Suprapubic skin (tissue), 4 donors: ENCODE results near the gene TRAPPC2B. TPM values are rescaled to one million over a fixed set of nuclear protein-coding genes. Genes with fewer than 3 reads are reported as not detected.

Experiments
- DNase-seq, 2 donors: peaks; one replicate each; pipeline ENCODE4 v3.0.0-alpha.2; 2019; ENCODE audit warnings: low spot score in 2 of 2
- H3K27ac ChIP-seq: fragments of 200-600 bp; sonication (generic); one replicate; pipeline ENCODE4 v1.5.1; 2019
- H3K27me3 ChIP-seq: fragments of 200-600 bp; sonication (generic); one replicate; pipeline ENCODE4 v1.5.1; 2019
- H3K36me3 ChIP-seq: fragments of 200-600 bp; sonication (generic); one replicate; pipeline ENCODE4 v1.5.1; 2019
- H3K4me1 ChIP-seq: fragments of 200-600 bp; sonication (generic); one replicate; pipeline ENCODE4 v1.5.1; 2019
- H3K4me3 ChIP-seq: fragments of 200-600 bp; sonication (generic); one replicate; pipeline ENCODE4 v1.5.1; 2019; ENCODE audit warnings: mild to moderate bottlenecking
- H3K9me3 ChIP-seq: fragments of 200-600 bp; sonication (generic); one replicate; pipeline ENCODE4 v1.5.1; 2019
- CTCF ChIP-seq, 2 donors: fragments of 200-600 bp in 1 of 2; fragments of 450-650 bp in 1 of 2; sonication (generic) in 1 of 2; IDR thresholded peaks; one replicate each; pipeline ENCODE4 v1.5.1; 2016 to 2019; ENCODE audit warnings: antibody characterized with exemption in 2 of 2, mild to moderate bottlenecking in 1 of 2, moderate library complexity in 1 of 2
- EP300 ChIP-seq: sonication (generic); formaldehyde crosslinking; IDR thresholded peaks from one replicate; pipeline ENCODE4 v1.6.1; 2017; ENCODE audit warnings: antibody characterized with exemption
- POLR2A ChIP-seq, 2 donors: fragments of 450-650 bp; IDR thresholded peaks; one replicate each; pipeline ENCODE4 v1.6.1; 2017; ENCODE audit warnings: antibody characterized with exemption in 2 of 2, mild to moderate bottlenecking in 2 of 2, moderate library complexity in 2 of 2
- POLR2AphosphoS5 ChIP-seq, 3 donors: sonication (generic); formaldehyde crosslinking; IDR thresholded peaks; one replicate each; pipeline ENCODE4 v1.6.1; 2017; ENCODE audit warnings: antibody characterized with exemption in 3 of 3
- WGBS: methylation state at CpG from one replicate; pipeline ENCODE4 v1.1.5; 2018; 5-methylcytosine and 5-hydroxymethylcytosine counted together
- total RNA-seq, 4 donors: library from RNA; depleted of rRNA; stranded (reverse); fragments of >200 nt; gene quantifications; one replicate each; pipeline ENCODE4 v1.1.0, GENCODE V29; 2016

TRAPPC2B gene
- total RNA-seq, 4 donors from 2014 or later: 16.5 to 20.7 (median 19.9) TPM

DNA sequence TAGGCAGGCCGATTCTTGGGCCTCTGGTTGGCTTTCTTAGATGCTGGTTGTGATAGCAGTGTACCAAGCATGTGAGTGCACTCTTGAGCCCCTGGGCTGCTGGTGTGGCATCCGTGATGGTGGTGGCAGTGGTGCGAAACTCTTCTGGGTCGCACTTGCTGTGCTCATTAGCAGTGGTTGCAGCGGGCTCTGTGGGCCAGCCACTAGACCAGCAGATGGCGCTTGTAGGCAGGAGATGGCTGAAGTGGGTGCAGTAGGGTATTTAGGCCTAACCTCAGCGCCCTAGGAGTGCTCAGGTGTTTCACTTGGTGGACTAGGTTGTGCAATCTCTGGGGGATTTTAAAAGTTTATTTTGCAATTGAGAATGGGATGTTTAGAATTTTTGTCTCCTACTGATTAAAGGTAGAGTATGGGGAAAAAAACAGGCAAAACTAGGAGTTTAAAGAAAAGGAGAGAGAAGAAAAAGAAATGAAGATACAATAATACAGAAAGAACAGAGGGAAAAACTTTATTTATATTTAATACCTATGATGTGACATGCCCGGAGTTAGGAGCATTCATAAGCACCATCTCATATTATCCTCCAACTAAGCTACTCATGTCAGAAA lies 43.3 kb downstream of the TRAPPC2B start:
- H3K4me1 ChIP-seq: peaks cover 7% of the 10 kb centered on the region
- no peaks in the 10 kb centered on the region for H3K9me3 ChIP-seq
- H3K27me3 ChIP-seq: no peaks in the 10 kb centered on the region
- 17% methylated on average over 4 of the region's 8 CpGs for WGBS
- DNase-seq: no peak
- H3K4me3 ChIP-seq: no peak overlapping the region
- no peaks in the 10 kb centered on the region for H3K36me3 ChIP-seq
- TF ChIP-seq CTCF (IDR thresholded peaks at IDR 0.05) (peak; percentile 36 to 59), POLR2A (IDR thresholded peaks at IDR 0.05) (no peak)
- no peak overlapping the region for H3K27ac ChIP-seq

GRCh38 chr19:57410877-57411671 lies 47.7 kb downstream of the TRAPPC2B start, which contains the start of gene ZNF17:
Gene ZNF17, plus strand, starts transcription at chr19:57411161. Its CDS starts 2,455 bp downstream, at chr19:57413616.
- Histone ChIP-seq H3K27me3 (no peaks in the 10 kb centered on the region), H3K27ac (peak within 1 kb of the TSS; percentile 69), H3K4me3 (peak within 1 kb of the TSS; percentile 94), H3K36me3 (peaks cover 23% of the 10 kb centered on the region), H3K4me1 (peaks cover 17% of the 10 kb centered on the region), H3K9me3 (no peaks in the 10 kb centered on the region)
- under 1% methylated on average over 37 of the region's 55 CpGs for WGBS
- TF ChIP-seq POLR2AphosphoS5 (IDR thresholded peaks at IDR 0.05): no peak
- TF ChIP-seq POLR2A (IDR thresholded peaks at IDR 0.05): no peak
- TF ChIP-seq CTCF (IDR thresholded peaks at IDR 0.05): no peak
- no peak for TF ChIP-seq EP300
- peak; percentile 95 to 97 for DNase-seq

Other genes with a start within 250 kb of the TRAPPC2B start
- gene USP29, start 243.6 kb upstream of the TRAPPC2B start, total RNA-seq: not detected
- not detected for gene ZIM3, start 218.3 kb upstream of the TRAPPC2B start, total RNA-seq
- not detected for gene DUXA, start 196.1 kb upstream of the TRAPPC2B start, total RNA-seq
- gene ZNF264, start 172.1 kb upstream of the TRAPPC2B start, total RNA-seq: 10 to 100 TPM; 35.4 to 50.2 (median 38.9) TPM
- gene AURKC, start 132.5 kb upstream of the TRAPPC2B start, total RNA-seq: 1 to 10 TPM in 3 of 4 donors, not detected in 1; 1.1 to 3.1 (median 2.3) TPM
- gene ZNF805, start 122.9 kb upstream of the TRAPPC2B start, total RNA-seq: 10 to 100 TPM; 18.0 to 24.6 (median 18.9) TPM
- 100 to 1,000 TPM in 1 of 4 donors, 10 to 100 TPM in 3; 75.2 to 101 (median 78.6) TPM for gene ZNF460, start 83.1 kb upstream of the TRAPPC2B start, total RNA-seq
- gene ZNF543, start 43.1 kb upstream of the TRAPPC2B start, total RNA-seq: 10 to 100 TPM in 3 of 4 donors, 1 to 10 TPM in 1; 9.8 to 15.8 (median 11.6) TPM
- 10 to 100 TPM in 3 of 4 donors, 1 to 10 TPM in 1; 10.0 to 12.4 (median 11.3) TPM for gene ZNF304, start 12.3 kb upstream of the TRAPPC2B start, total RNA-seq
- gene ZNF547, start within 50 bp of the TRAPPC2B start, total RNA-seq: 1 to 10 TPM; 1.8 to 4.2 (median 2.7) TPM
- gene ZNF548, start 26.3 kb downstream of the TRAPPC2B start, total RNA-seq: 10 to 100 TPM; 18.8 to 30.9 (median 25.7) TPM
- 10 to 100 TPM; 10.2 to 23.8 (median 15.2) TPM for gene ZNF17, start 47.6 kb downstream of the TRAPPC2B start, total RNA-seq
- 10 to 100 TPM in 3 of 4 donors, 1 to 10 TPM in 1; 8.3 to 15.5 (median 13.5) TPM for gene ZNF749, start 71.8 kb downstream of the TRAPPC2B start, total RNA-seq
- gene VN1R1, start 93.6 kb downstream of the TRAPPC2B start, total RNA-seq: 1 to 10 TPM in 3 of 4 donors, under 1 TPM in 1; 0.76 to 3.9 (median 1.2) TPM
- 10 to 100 TPM in 2 of 4 donors, 1 to 10 TPM in 2; 6.1 to 15.0 (median 10.9) TPM for gene ZNF772, start 114.0 kb downstream of the TRAPPC2B start, total RNA-seq
- gene ZNF419, start 124.2 kb downstream of the TRAPPC2B start, total RNA-seq: 10 to 100 TPM in 1 of 4 donors, 1 to 10 TPM in 3; 7.9 to 20.4 (median 8.9) TPM
- 10 to 100 TPM; 10.5 to 24.1 (median 16.2) TPM for gene ZNF773, start 136.4 kb downstream of the TRAPPC2B start, total RNA-seq
- gene ZNF549, start 163.8 kb downstream of the TRAPPC2B start, total RNA-seq: 1 to 10 TPM; 3.4 to 9.5 (median 4.9) TPM
- gene ZNF550, start 196.3 kb downstream of the TRAPPC2B start, total RNA-seq: 10 to 100 TPM in 2 of 4 donors, 1 to 10 TPM in 2; 6.6 to 21.9 (median 11.3) TPM
- 1 to 10 TPM; 5.3 to 8.7 (median 6.1) TPM for gene ZNF416, start 215.4 kb downstream of the TRAPPC2B start, total RNA-seq
- 1 to 10 TPM; 3.0 to 5.7 (median 4.1) TPM for gene ZIK1, start 220.6 kb downstream of the TRAPPC2B start, total RNA-seq
- 1 to 10 TPM; 4.7 to 9.7 (median 7.2) TPM for gene ZNF530, start 236.3 kb downstream of the TRAPPC2B start, total RNA-seq